Posterior vena cava (tissue), 2 donors: ENCODE measurements around the gene TTYH1. TPM values are rescaled to one million over a fixed set of nuclear protein-coding genes. Genes with fewer than 3 reads are reported as not detected.
A peak's percentile ranks its signal among the peaks of the same experiment; 100 is the strongest.

ENCODE experiments used
- DNase-seq: peaks from one replicate; pipeline ENCODE4 v3.0.0-alpha.2; 2020; ENCODE audit warnings: low spot score
- intact Hi-C, 2 donors: fragments of 100-400 bp; cut with DNase I; formaldehyde crosslinking; loops; one replicate each; pipeline versions ENCODE4 v1.14.1 to v1.14.2; 2022 to 2023
- total RNA-seq, 2 donors: library from RNA; stranded (reverse); fragmentation: NEBNext Ultra II Directional; extraction: Animal tissue kit (Norgen Biotek cat#: 25700); gene quantifications; one replicate each; pipeline ENCODE4 v1.2.1, GENCODE V29; 2021
- donor health status: DM: yes; HTN: yes; CAD: no.
- donor health status: DM: yes; HTN: yes; CAD: no.

The TTYH1 gene
- total RNA-seq, 2 donors from 2014 or later: 0.60 to 1.4 TPM

- intact Hi-C loops: loop anchor here in 1 of 2 donors (10.0 kb wide), 1 partner anchor 279 kb away; the partner anchor contains the start of gene TMC4
- DNase-seq: no peak
Observed at GRCh38 chr19:54453921-54454780, 38.9 kb downstream of the TTYH1 start.

GRCh38 chr19:54454781-54455675 is 39.8 kb downstream of the TTYH1 start:
- intact Hi-C loops: loop anchor here in 1 of 2 donors (10.0 kb wide), 1 partner anchor 280 kb away; the partner anchor contains the start of gene TMC4
- peak; percentile 57 for DNase-seq

- DNase-seq: no peak
- intact Hi-C loops: loop anchor here in 1 of 2 donors (10.0 kb wide), 1 partner anchor 281 kb away; the partner anchor contains the start of gene TMC4
Observed at GRCh38 chr19:54455786-54456422, 40.6 kb downstream of the TTYH1 start.

GRCh38 chr19:54456423-54457373 is 41.4 kb downstream of the TTYH1 start:
- no peak for DNase-seq
- intact Hi-C loops: loop anchor here in 1 of 2 donors (10.0 kb wide), 1 partner anchor 282 kb away; the partner anchor contains the start of gene TMC4

- intact Hi-C loops: loop anchor here in 1 of 2 donors (10.0 kb wide), 1 partner anchor 283 kb away; the partner anchor contains the start of gene TMC4
- peak; percentile 66 for DNase-seq
Observed at GRCh38 chr19:54457773-54458647, 42.7 kb downstream of the TTYH1 start.

- intact Hi-C loops: loop anchor here in 1 of 2 donors (10.0 kb wide), 1 partner anchor 284 kb away; the partner anchor contains the start of gene TMC4
- peak; percentile 81 for DNase-seq
Observed at GRCh38 chr19:54458648-54459281, 43.5 kb downstream of the TTYH1 start.

GRCh38 chr19:54459282-54460229 is 44.3 kb downstream of the TTYH1 start:
- DNase-seq: peak; percentile 70
- intact Hi-C loops: loop anchor here in 1 of 2 donors (10.0 kb wide), 1 partner anchor 285 kb away; the partner anchor contains the start of gene TMC4

GRCh38 chr19:54460230-54461005 is 45.2 kb downstream of the TTYH1 start:
- intact Hi-C loops: no loop called here
- peak; percentile 81 for DNase-seq

- intact Hi-C loops: no loop called here
- peak; percentile 82 for DNase-seq
Observed at GRCh38 chr19:54461210-54461609, 45.9 kb downstream of the TTYH1 start.

- no peak for DNase-seq
- intact Hi-C loops: no loop called here
Observed at GRCh38 chr19:54461613-54462012, 46.3 kb downstream of the TTYH1 start.

GRCh38 chr19:54462047-54462654 is 46.9 kb downstream of the TTYH1 start:
- intact Hi-C loops: no loop called here
- no peak for DNase-seq

- peak; percentile 95 for DNase-seq
- intact Hi-C loops: no loop called here
Observed at GRCh38 chr19:54462655-54463530, 47.6 kb downstream of the TTYH1 start.

- peak; percentile 100 for DNase-seq
- intact Hi-C loops: no loop called here
Observed at GRCh38 chr19:54463531-54464043, 48.3 kb downstream of the TTYH1 start, which contains the start of gene LENG9. TSS of gene LENG9 (minus strand) at chr19:54463778. CDS start at chr19:54463526, 252 bp downstream.
